A673 (cell line): ENCODE results near the gene ALDH16A1. TPM values are rescaled to one million over a fixed set of nuclear protein-coding genes. Genes with fewer than 3 reads are reported as not detected.
A peak's percentile ranks its signal among the peaks of the same experiment; 100 is the strongest.

Experiments used
- BruUV-seq: library from RNA; stranded (reverse); fragments of 400-500 nt; replicated peaks from 2 replicates; lab custom pipeline; 2021; lab: Mats Ljungman, UMichigan
- CTCF ChIA-PET: fragments of 300-600 bp; sonication (Branson Sonifier 250); formaldehyde crosslinking; loops from one replicate; lab custom pipeline; 2022; ENCODE audit warnings: antibody characterized with exemption; lab: Charles Lee
- POLR2A ChIA-PET: fragments of 300-600 bp; sonication (Branson Sonifier 250); formaldehyde crosslinking; loops from one replicate; lab custom pipeline; 2022; ENCODE audit warnings: antibody characterized with exemption; ENCODE audit not compliant: low non-redundant PET; lab: Charles Lee
- DNase-seq: peaks from one replicate; pipeline ENCODE4 v3.0.0-alpha.2; 2015; ENCODE audit warnings: low spot score
- H3K27ac ChIP-seq: fragments of 200-600 bp; sonication (generic); 2 replicates; pipeline ENCODE4 v1.5.1; 2016; ENCODE audit warnings: mixed run types, low read depth, mild to moderate bottlenecking, mixed read lengths, antibody characterized with exemption, low read length; ENCODE audit not compliant: poor library complexity, severe bottlenecking
- H3K27me3 ChIP-seq: fragments of 200-600 bp; sonication (generic); replicated peaks from 2 replicates; pipeline ENCODE4 v1.6.1; 2017; ENCODE audit warnings: mixed run types, low read depth, mild to moderate bottlenecking, mixed read lengths, antibody characterized with exemption, low read length; ENCODE audit not compliant: insufficient read depth, poor library complexity
- H3K36me3 ChIP-seq: fragments of 200-600 bp; sonication (generic); 2 replicates; pipeline ENCODE4 v1.6.1; 2016; ENCODE audit warnings: mixed run types, mild to moderate bottlenecking, mixed read lengths, antibody characterized with exemption, low read length; ENCODE audit not compliant: insufficient read depth, poor library complexity, severe bottlenecking
- H3K4me1 ChIP-seq: fragments of 200-600 bp; sonication (generic); 2 replicates; pipeline ENCODE4 v1.6.1; 2017; ENCODE audit warnings: mixed run types, mild to moderate bottlenecking, mixed read lengths, antibody characterized with exemption, low read length; ENCODE audit not compliant: insufficient read depth, poor library complexity, severe bottlenecking
- H3K4me3 ChIP-seq: fragments of 200-600 bp; sonication (generic); 2 replicates; pipeline ENCODE4 v1.5.1; 2016; ENCODE audit warnings: low read depth, mixed run types, mild to moderate bottlenecking, mixed read lengths, low read length; ENCODE audit not compliant: poor library complexity, severe bottlenecking
- H3K9me3 ChIP-seq: fragments of 200-600 bp; sonication (generic); 2 replicates; pipeline ENCODE4 v1.6.1; 2016; ENCODE audit warnings: mixed run types, low read depth, mild to moderate bottlenecking, mixed read lengths, antibody characterized with exemption, low read length; ENCODE audit not compliant: poor library complexity, severe bottlenecking
- CTCF ChIP-seq: fragments of 300-800, 200-600 bp; sonication (generic); conservative IDR thresholded peaks from 2 replicates; pipeline ENCODE4 v1.5.1; 2017; ENCODE audit warnings: low read depth, mild to moderate bottlenecking, antibody characterized with exemption, low read length, moderate library complexity, mixed read lengths
- EZH2 ChIP-seq: fragments of 200-600 bp; sonication (generic); IDR thresholded peaks from 2 replicates; pipeline ENCODE4 v1.6.1; 2017; ENCODE audit warnings: borderline replicate concordance, low read depth, mild to moderate bottlenecking, mixed read lengths, antibody characterized with exemption, low read length; ENCODE audit not compliant: poor library complexity, severe bottlenecking
- intact Hi-C: fragments of 100-400 bp; cut with micrococcal nuclease; formaldehyde crosslinking; loops from one replicate; pipeline ENCODE4 v1.10.0; 2022; ENCODE audit not compliant: unreplicated experiment
- total RNA-seq: library from RNA; stranded (reverse); gene quantifications from 2 replicates; pipeline ENCODE4 v1.2.3, GENCODE V29; 2021

The ALDH16A1 gene
- total RNA-seq, 1 experiment from 2014 or later = 23.2 TPM

GRCh38 chr19:49488863-49489537 is 36.0 kb downstream of the ALDH16A1 start:
- peaks cover 16% of the 10 kb centered on the region for H3K4me1 ChIP-seq
- DNase-seq = no peak
- H3K36me3 ChIP-seq = peaks cover 54% of the 10 kb centered on the region
- H3K27ac ChIP-seq = peak overlapping the region; percentile 97
- no peaks in the 10 kb centered on the region for H3K27me3 ChIP-seq
- intact Hi-C loops = no loop called here
- ChIA-PET POLR2A (no interaction called here), CTCF (no interaction called here)
- no peak for TF ChIP-seq EZH2
- no peak for TF ChIP-seq CTCF
- H3K9me3 ChIP-seq = no peaks in the 10 kb centered on the region
- H3K4me3 ChIP-seq = peak overlapping the region; percentile 83
- no TSS peak for BruUV-seq

GRCh38 chr19:49489601-49490167 is 36.7 kb downstream of the ALDH16A1 start:
- H3K27ac ChIP-seq = peak overlapping the region; percentile 97
- DNase-seq = no peak
- BruUV-seq = no TSS peak
- ChIA-PET POLR2A (no interaction called here), CTCF (no interaction called here)
- intact Hi-C loops = loop anchor here (10.0 kb wide), 1 partner anchor 385 kb away; the partner anchor contains the start of genes AKT1S1 and TBC1D17
- no peaks in the 10 kb centered on the region for H3K9me3 ChIP-seq
- H3K4me3 ChIP-seq = peak overlapping the region; percentile 83
- H3K27me3 ChIP-seq = no peaks in the 10 kb centered on the region
- peaks cover 54% of the 10 kb centered on the region for H3K36me3 ChIP-seq
- peak; percentile 39 for TF ChIP-seq CTCF
- TF ChIP-seq EZH2 = no peak
- peaks cover 16% of the 10 kb centered on the region for H3K4me1 ChIP-seq

- H3K27ac ChIP-seq = peak overlapping the region; percentile 97
- H3K4me1 ChIP-seq = peaks cover 16% of the 10 kb centered on the region
- ChIA-PET CTCF (interaction anchor here (0.6 kb wide), 1 partner anchor 20 kb away, joined by 4 read pairs; no protein-coding TSS in a partner anchor), POLR2A (no interaction called here)
- TF ChIP-seq CTCF = no peak
- no peak for TF ChIP-seq EZH2
- H3K4me3 ChIP-seq = peak overlapping the region; percentile 83
- peaks cover 54% of the 10 kb centered on the region for H3K36me3 ChIP-seq
- BruUV-seq = no TSS peak
- no peak for DNase-seq
- no peaks in the 10 kb centered on the region for H3K9me3 ChIP-seq
- no peaks in the 10 kb centered on the region for H3K27me3 ChIP-seq
- intact Hi-C loops = loop anchor here (10.0 kb wide), 1 partner anchor 384 kb away; the partner anchor contains the start of genes AKT1S1 and TBC1D17
These were observed 37.4 kb downstream of the ALDH16A1 start for GRCh38 chr19:49490287-49491029.
